ENCODE data around the gene PLCD1.

DNA sequence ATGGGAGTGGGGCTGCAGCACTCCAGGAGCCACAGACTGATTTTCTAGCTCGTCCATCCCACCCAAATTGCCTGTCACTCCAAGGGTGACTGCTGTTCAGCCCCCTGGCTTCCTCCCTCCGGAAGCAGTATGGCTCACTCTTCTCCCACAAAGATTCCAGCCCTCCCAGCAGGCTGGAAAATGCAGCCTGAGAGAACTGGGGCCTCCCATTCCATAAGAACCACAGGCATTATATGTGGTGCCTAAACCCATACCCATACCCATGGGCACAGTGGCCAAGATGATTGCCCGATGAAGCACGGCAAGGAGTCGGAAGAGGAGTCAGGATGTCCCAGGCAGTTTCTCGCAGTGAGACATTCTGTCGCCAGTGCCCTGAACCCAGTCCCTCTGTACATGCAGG lies 44.8 kb downstream of the PLCD1 start:
- TF ChIP-seq, protein P1, sequence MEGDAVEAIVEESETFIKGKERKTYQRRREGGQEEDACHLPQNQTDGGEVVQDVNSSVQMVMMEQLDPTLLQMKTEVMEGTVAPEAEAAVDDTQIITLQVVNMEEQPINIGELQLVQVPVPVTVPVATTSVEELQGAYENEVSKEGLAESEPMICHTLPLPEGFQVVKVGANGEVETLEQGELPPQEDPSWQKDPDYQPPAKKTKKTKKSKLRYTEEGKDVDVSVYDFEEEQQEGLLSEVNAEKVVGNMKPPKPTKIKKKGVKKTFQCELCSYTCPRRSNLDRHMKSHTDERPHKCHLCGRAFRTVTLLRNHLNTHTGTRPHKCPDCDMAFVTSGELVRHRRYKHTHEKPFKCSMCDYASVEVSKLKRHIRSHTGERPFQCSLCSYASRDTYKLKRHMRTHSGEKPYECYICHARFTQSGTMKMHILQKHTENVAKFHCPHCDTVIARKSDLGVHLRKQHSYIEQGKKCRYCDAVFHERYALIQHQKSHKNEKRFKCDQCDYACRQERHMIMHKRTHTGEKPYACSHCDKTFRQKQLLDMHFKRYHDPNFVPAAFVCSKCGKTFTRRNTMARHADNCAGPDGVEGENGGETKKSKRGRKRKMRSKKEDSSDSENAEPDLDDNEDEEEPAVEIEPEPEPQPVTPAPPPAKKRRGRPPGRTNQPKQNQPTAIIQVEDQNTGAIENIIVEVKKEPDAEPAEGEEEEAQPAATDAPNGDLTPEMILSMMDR (conservative IDR thresholded peaks at IDR 0.05): no peak
- no peak for TF ChIP-seq EZH2 (IDR thresholded peaks at IDR 0.05; ENCODE audit: low read depth)
